ENCODE data around the gene MROH7.

Gene MROH7

GRCh38 chr1:54653036-54653435 lies 11.4 kb downstream of the MROH7 start:
- FAIRE-seq = no peak

- no peak for FAIRE-seq
These were observed 16.8 kb downstream of the MROH7 start for GRCh38 chr1:54658164-54658913.

- no peak for FAIRE-seq
These were observed 22.1 kb downstream of the MROH7 start for GRCh38 chr1:54663725-54664124.

GRCh38 chr1:54664364-54664763 lies 22.8 kb downstream of the MROH7 start:
- no peak for FAIRE-seq

- no peak for FAIRE-seq
These were observed 24.3 kb downstream of the MROH7 start for GRCh38 chr1:54665852-54666251.

- no peak for FAIRE-seq
These were observed 24.7 kb downstream of the MROH7 start for GRCh38 chr1:54666333-54666732.

GRCh38 chr1:54667797-54668196 lies 26.2 kb downstream of the MROH7 start:
- FAIRE-seq = no peak

GRCh38 chr1:54668567-54668966 lies 27.0 kb downstream of the MROH7 start:
- no peak for FAIRE-seq

- no peak for FAIRE-seq
These were observed 30.5 kb downstream of the MROH7 start for GRCh38 chr1:54671985-54672608.

GRCh38 chr1:54678776-54679643 lies 37.4 kb downstream of the MROH7 start:
- no peak for FAIRE-seq

GRCh38 chr1:54679706-54680105 lies 38.1 kb downstream of the MROH7 start:
- FAIRE-seq = no peak

- no peak for FAIRE-seq
These were observed 38.8 kb downstream of the MROH7 start for GRCh38 chr1:54680387-54680786.

GRCh38 chr1:54681358-54681757 lies 39.8 kb downstream of the MROH7 start:
- FAIRE-seq = no peak

- no peak for FAIRE-seq
These were observed 41.9 kb downstream of the MROH7 start for GRCh38 chr1:54683453-54683852.

GRCh38 chr1:54685335-54685905 lies 43.8 kb downstream of the MROH7 start:
- no peak for FAIRE-seq

GRCh38 chr1:54686155-54686554 lies 44.6 kb downstream of the MROH7 start:
- FAIRE-seq = no peak

GRCh38 chr1:54694771-54695170 lies 53.2 kb downstream of the MROH7 start:
- no peak for FAIRE-seq

- FAIRE-seq = no peak
These were observed 53.6 kb downstream of the MROH7 start for GRCh38 chr1:54695221-54695620.

GRCh38 chr1:54695764-54696163 lies 54.2 kb downstream of the MROH7 start:
- FAIRE-seq = no peak

GRCh38 chr1:54696262-54696661 lies 54.7 kb downstream of the MROH7 start:
- no peak for FAIRE-seq

- FAIRE-seq = no peak
These were observed 56.3 kb downstream of the MROH7 start for GRCh38 chr1:54697896-54698295.

GRCh38 chr1:54698346-54698745 lies 56.8 kb downstream of the MROH7 start:
- FAIRE-seq = no peak

- FAIRE-seq = no peak
These were observed 58.4 kb downstream of the MROH7 start for GRCh38 chr1:54699936-54700525.
